Stimulated activated CD4-positive, alpha-beta T cell treated with anti-CD3 and anti-CD28 coated beads, Interleukin-12 subunit alpha, Interleukin-12 subunit beta, amount 100 ng/mL, for 48 hours (primary cell): ENCODE results near the gene RDH14.

Experiments used
- DNase-seq, 3 donors: peaks; one replicate each; pipeline ENCODE4 v3.0.0-alpha.2; 2020; ENCODE audit warnings: low read depth in 2 of 3, low spot score in 1 of 3

The RDH14 gene

GRCh38 chr2:18522484-18523146 is 37.8 kb downstream of the RDH14 start:
- DNase-seq = no peak

- peak; percentile 41 to 73 (median 56) for DNase-seq
Measured at GRCh38 chr2:18520451-18521425, 39.7 kb downstream of the RDH14 start.

- no peak for DNase-seq
Measured at GRCh38 chr2:18519914-18520450, 40.5 kb downstream of the RDH14 start.

- no peak for DNase-seq
Measured at GRCh38 chr2:18518116-18519111, 42.0 kb downstream of the RDH14 start.

- DNase-seq = no peak
Measured at GRCh38 chr2:18517386-18517785, 43.1 kb downstream of the RDH14 start.

- DNase-seq = no peak
Measured at GRCh38 chr2:18516112-18516511, 44.3 kb downstream of the RDH14 start.

GRCh38 chr2:18514526-18515461 is 45.7 kb downstream of the RDH14 start:
- no peak for DNase-seq

GRCh38 chr2:18510775-18511174 is 49.7 kb downstream of the RDH14 start:
- no peak for DNase-seq

GRCh38 chr2:18506883-18507509 is 53.5 kb downstream of the RDH14 start:
- no peak for DNase-seq

- no peak for DNase-seq
Measured at GRCh38 chr2:18505703-18506341, 54.6 kb downstream of the RDH14 start.
